ENCODE data around the gene IFI16. TPM values are rescaled to one million over a fixed set of nuclear protein-coding genes. Genes with fewer than 3 reads are reported as not detected.

The IFI16 gene
- total and polyA plus RNA-seq, 10 of the 15 experiments (the other 5 are each of a cell fraction or from before 2014, with no cell fraction given) = 120 to 375 (median 188) TPM

DNA sequence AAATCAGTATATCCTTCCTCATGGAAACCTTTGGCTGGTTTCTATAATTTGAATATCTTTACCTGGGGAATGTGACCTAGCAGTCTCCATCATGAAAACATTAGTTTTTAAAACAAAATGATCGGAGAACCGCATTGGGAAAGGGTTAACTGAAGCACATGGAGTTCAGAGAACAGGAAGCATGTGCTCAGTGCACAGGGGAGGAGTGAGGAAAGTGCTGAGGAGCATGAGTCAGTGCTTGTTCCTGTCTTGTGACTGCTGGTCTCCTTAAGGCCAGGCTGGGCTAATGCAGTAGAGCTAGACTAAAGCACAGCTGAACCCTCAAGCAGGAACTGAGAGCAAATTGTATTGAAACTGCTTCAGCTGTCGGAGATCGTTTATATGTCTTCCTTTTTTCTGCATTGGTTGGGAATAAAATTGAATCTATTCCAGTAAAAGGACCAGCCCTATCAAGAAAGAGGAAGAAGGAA lies 5.8 kb downstream of the IFI16 start (continued):
- TF ChIP-seq NR2C2 (IDR thresholded peaks at IDR 0.05; ENCODE audit: borderline replicate concordance, control insufficient read depth, insufficient read length, low read depth) (no peak), TCF12 (IDR thresholded peaks at IDR 0.05; ENCODE audit: low read depth, low read length) (peak; percentile 52; the same call in 1 of the 2 replicates), USF1 (IDR thresholded peaks at IDR 0.05; ENCODE audit: borderline replicate concordance, extremely low read length, insufficient read depth, low read depth, low read length) (no peak), BRCA1 (IDR thresholded peaks at IDR 0.05; ENCODE audit: low read depth, low read length) (no peak), FOXM1 (IDR thresholded peaks at IDR 0.05; ENCODE audit: low read depth, low read length) (no peak), HCFC1 (IDR thresholded peaks at IDR 0.05; ENCODE audit: low read length) (no peak), JUNB (IDR thresholded peaks at IDR 0.05) (0 out of 2 replicates have a peak, but pooled peaks have one; percentile 4), GATAD2B (conservative IDR thresholded peaks at IDR 0.05; ENCODE audit: low read depth) (0 out of 2 replicates have a peak, but pooled peaks have one; percentile 26), ETV6 (conservative IDR thresholded peaks at IDR 0.05 in 1 of 2, IDR thresholded peaks at IDR 0.05 in 1 of 2; ENCODE audit: borderline replicate concordance in 1 of 2, low read depth in 1 of 2) (peak in 1 of 2 experiments; percentile 66; a peak in 2 of 4 replicates), RELA (IDR thresholded peaks at IDR 0.05; ENCODE audit: borderline replicate concordance, partially characterized antibody) (no peak), RFX5 (IDR thresholded peaks at IDR 0.05; ENCODE audit: low read depth, low read length) (no peak), TBL1XR1 (IDR thresholded peaks at IDR 0.05; ENCODE audit: low read depth, low read length) (no peak), MTA2 (IDR thresholded peaks at IDR 0.05; ENCODE audit: low read depth) (no peak), STAT3 (IDR thresholded peaks at IDR 0.05; ENCODE audit: low read depth, low read length) (no peak), ZNF622 (IDR thresholded peaks at IDR 0.05) (no peak), BMI1 (IDR thresholded peaks at IDR 0.05; ENCODE audit: borderline replicate concordance) (no peak)
- TF ChIP-seq, protein P1, sequence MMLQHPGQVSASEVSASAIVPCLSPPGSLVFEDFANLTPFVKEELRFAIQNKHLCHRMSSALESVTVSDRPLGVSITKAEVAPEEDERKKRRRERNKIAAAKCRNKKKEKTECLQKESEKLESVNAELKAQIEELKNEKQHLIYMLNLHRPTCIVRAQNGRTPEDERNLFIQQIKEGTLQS (IDR thresholded peaks at IDR 0.05; ENCODE audit: borderline replicate concordance, extremely low read depth, low read depth, low read length) = no peak
- TF ChIP-seq, protein P2, sequence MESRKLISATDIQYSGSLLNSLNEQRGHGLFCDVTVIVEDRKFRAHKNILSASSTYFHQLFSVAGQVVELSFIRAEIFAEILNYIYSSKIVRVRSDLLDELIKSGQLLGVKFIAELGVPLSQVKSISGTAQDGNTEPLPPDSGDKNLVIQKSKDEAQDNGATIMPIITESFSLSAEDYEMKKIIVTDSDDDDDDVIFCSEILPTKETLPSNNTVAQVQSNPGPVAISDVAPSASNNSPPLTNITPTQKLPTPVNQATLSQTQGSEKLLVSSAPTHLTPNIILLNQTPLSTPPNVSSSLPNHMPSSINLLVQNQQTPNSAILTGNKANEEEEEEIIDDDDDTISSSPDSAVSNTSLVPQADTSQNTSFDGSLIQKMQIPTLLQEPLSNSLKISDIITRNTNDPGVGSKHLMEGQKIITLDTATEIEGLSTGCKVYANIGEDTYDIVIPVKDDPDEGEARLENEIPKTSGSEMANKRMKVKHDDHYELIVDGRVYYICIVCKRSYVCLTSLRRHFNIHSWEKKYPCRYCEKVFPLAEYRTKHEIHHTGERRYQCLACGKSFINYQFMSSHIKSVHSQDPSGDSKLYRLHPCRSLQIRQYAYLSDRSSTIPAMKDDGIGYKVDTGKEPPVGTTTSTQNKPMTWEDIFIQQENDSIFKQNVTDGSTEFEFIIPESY (IDR thresholded peaks at IDR 0.05) = no peak
- TF ChIP-seq, protein P3, sequence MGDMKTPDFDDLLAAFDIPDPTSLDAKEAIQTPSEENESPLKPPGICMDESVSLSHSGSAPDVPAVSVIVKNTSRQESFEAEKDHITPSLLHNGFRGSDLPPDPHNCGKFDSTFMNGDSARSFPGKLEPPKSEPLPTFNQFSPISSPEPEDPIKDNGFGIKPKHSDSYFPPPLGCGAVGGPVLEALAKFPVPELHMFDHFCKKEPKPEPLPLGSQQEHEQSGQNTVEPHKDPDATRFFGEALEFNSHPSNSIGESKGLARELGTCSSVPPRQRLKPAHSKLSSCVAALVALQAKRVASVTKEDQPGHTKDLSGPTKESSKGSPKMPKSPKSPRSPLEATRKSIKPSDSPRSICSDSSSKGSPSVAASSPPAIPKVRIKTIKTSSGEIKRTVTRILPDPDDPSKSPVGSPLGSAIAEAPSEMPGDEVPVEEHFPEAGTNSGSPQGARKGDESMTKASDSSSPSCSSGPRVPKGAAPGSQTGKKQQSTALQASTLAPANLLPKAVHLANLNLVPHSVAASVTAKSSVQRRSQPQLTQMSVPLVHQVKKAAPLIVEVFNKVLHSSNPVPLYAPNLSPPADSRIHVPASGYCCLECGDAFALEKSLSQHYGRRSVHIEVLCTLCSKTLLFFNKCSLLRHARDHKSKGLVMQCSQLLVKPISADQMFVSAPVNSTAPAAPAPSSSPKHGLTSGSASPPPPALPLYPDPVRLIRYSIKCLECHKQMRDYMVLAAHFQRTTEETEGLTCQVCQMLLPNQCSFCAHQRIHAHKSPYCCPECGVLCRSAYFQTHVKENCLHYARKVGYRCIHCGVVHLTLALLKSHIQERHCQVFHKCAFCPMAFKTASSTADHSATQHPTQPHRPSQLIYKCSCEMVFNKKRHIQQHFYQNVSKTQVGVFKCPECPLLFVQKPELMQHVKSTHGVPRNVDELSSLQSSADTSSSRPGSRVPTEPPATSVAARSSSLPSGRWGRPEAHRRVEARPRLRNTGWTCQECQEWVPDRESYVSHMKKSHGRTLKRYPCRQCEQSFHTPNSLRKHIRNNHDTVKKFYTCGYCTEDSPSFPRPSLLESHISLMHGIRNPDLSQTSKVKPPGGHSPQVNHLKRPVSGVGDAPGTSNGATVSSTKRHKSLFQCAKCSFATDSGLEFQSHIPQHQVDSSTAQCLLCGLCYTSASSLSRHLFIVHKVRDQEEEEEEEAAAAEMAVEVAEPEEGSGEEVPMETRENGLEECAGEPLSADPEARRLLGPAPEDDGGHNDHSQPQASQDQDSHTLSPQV (IDR thresholded peaks at IDR 0.05) = no peak
- TF ChIP-seq, protein P4, sequence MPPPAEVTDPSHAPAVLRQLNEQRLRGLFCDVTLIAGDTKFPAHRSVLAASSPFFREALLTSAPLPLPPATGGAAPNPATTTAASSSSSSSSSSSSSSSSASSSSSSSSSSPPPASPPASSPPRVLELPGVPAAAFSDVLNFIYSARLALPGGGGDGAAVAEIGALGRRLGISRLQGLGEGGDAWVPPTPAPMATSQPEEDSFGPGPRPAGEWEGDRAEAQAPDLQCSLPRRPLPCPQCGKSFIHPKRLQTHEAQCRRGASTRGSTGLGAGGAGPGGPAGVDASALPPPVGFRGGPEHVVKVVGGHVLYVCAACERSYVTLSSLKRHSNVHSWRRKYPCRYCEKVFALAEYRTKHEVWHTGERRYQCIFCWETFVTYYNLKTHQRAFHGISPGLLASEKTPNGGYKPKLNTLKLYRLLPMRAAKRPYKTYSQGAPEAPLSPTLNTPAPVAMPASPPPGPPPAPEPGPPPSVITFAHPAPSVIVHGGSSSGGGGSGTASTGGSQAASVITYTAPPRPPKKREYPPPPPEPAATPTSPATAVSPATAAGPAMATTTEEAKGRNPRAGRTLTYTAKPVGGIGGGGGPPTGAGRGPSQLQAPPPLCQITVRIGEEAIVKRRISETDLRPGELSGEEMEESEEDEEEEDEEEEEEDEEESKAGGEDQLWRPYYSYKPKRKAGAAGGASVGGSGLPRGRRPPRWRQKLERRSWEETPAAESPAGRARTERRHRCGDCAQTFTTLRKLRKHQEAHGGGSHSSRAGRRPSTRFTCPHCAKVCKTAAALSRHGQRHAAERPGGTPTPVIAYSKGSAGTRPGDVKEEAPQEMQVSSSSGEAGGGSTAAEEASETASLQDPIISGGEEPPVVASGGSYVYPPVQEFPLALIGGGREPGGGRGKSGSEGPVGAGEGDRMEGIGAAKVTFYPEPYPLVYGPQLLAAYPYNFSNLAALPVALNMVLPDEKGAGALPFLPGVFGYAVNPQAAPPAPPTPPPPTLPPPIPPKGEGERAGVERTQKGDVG (CRISPR knock-in tag; IDR thresholded peaks at IDR 0.05) = no peak
